Adrenal gland (tissue), 5 donors: ENCODE data around the gene LZIC.

Source experiments
- CTCF ChIP-seq, 6 experiments: fragments of 450-650 bp in 4 of 6; fragments of 200-600 bp in 2 of 6; sonication (generic) in 1 of 6; IDR thresholded peaks; 1 replicate in 5 of 6; 2 replicates in 1 of 6; pipeline versions ENCODE4 v1.5.1 to v1.8.0; 2016 to 2021; ENCODE audit warnings: antibody characterized with exemption in 6 of 6, mild to moderate bottlenecking in 2 of 6, moderate library complexity in 1 of 6
- POLR2A ChIP-seq, 2 donors: fragments of 450-650 bp; IDR thresholded peaks; one replicate each; pipeline ENCODE4 v1.6.1; 2017; ENCODE audit warnings: antibody characterized with exemption in 2 of 2, mild to moderate bottlenecking in 2 of 2, moderate library complexity in 1 of 2
- donor health status: DM: no; HTN: no; CAD: no.

- TF ChIP-seq CTCF (IDR thresholded peaks at IDR 0.05) (no peak), POLR2A (IDR thresholded peaks at IDR 0.05) (no peak)
Measured at GRCh38 chr1:9892563-9893528, 50.3 kb downstream of the LZIC start.
